GM19467 (cell line): ENCODE measurements around the gene QDPR.

Experiments
- ATAC-seq: cut with Tn5 transposase; IDR thresholded peaks from one replicate; pipeline ENCODE4 v1.9.1; 2021; ENCODE audit warnings: mild to moderate bottlenecking, moderate library complexity; ENCODE audit not compliant: unreplicated experiment

The QDPR gene

GRCh38 chr4:17528551-17529165 lies 16.8 kb upstream of the QDPR start:
- ATAC-seq: no peak

GRCh38 chr4:17526695-17527477 lies 15.0 kb upstream of the QDPR start:
- no peak for ATAC-seq

GRCh38 chr4:17523662-17524061 lies 11.8 kb upstream of the QDPR start:
- no peak for ATAC-seq

GRCh38 chr4:17521595-17521994 lies 9.7 kb upstream of the QDPR start:
- ATAC-seq: no peak

GRCh38 chr4:17517664-17518063 lies 5.8 kb upstream of the QDPR start:
- ATAC-seq: no peak

GRCh38 chr4:17516980-17517379 lies 5.1 kb upstream of the QDPR start:
- no peak for ATAC-seq

GRCh38 chr4:17515445-17516407 lies 3.8 kb upstream of the QDPR start:
- ATAC-seq: no peak

GRCh38 chr4:17514865-17515264 lies 3.0 kb upstream of the QDPR start, which contains the start of gene CLRN2:
Gene CLRN2 (plus strand): TSS chr4:17515165. CDS start chr4:17515267, 102 bp downstream.
- no peak for ATAC-seq

- ATAC-seq: no peak
Observed at GRCh38 chr4:17512973-17513665, 1.2 kb upstream of the QDPR start.

GRCh38 chr4:17511509-17511949 lies 361 bp downstream of the QDPR start:
- peak; percentile 61 for ATAC-seq

GRCh38 chr4:17511051-17511450 lies 839 bp downstream of the QDPR start:
- no peak for ATAC-seq

GRCh38 chr4:17510582-17510981 lies 1.3 kb downstream of the QDPR start:
- no peak for ATAC-seq

- no peak for ATAC-seq
Observed at GRCh38 chr4:17504081-17504480, 7.8 kb downstream of the QDPR start.

- ATAC-seq: no peak
Observed at GRCh38 chr4:17502756-17503155, 9.1 kb downstream of the QDPR start.

GRCh38 chr4:17500574-17500973 lies 11.3 kb downstream of the QDPR start:
- ATAC-seq: no peak

GRCh38 chr4:17497890-17498523 lies 13.9 kb downstream of the QDPR start:
- ATAC-seq: no peak

- ATAC-seq: no peak
Observed at GRCh38 chr4:17494258-17495190, 17.4 kb downstream of the QDPR start.

- no peak for ATAC-seq
Observed at GRCh38 chr4:17493619-17494018, 18.3 kb downstream of the QDPR start.

GRCh38 chr4:17492876-17493275 lies 19.0 kb downstream of the QDPR start:
- ATAC-seq: no peak
